Neural progenitor cell (in vitro differentiated cells): Measurements from ENCODE around the gene ASIC1.

Experiments used
- CTCF ChIP-seq: fragments of 200-600 bp; sonication (generic); IDR thresholded peaks from 2 replicates; pipeline ENCODE4 v1.5.1; 2017; ENCODE audit warnings: antibody characterized with exemption, mild to moderate bottlenecking
- EZH2phosphoT487 ChIP-seq: fragments of 200-600 bp; sonication (generic); IDR thresholded peaks from 2 replicates; pipeline ENCODE4 v1.6.1; 2017; ENCODE audit warnings: antibody characterized with exemption

GRCh38 chr12:50061171-50061570 is 3.8 kb downstream of the ASIC1 start:
- no peak for TF ChIP-seq CTCF
- no peak for TF ChIP-seq EZH2phosphoT487
